ENCODE results near the gene TCP11X2. TPM values are rescaled to one million over a fixed set of nuclear protein-coding genes. Genes with fewer than 3 reads are reported as not detected.
A peak's percentile ranks its signal among the peaks of the same experiment; 100 is the strongest.
"Not testable (repeated sequence)": the region's sequence is repeated elsewhere in the genome, so short reads cannot be mapped to it uniquely, and the experiment has no call there.

TCP11X2 gene
- total RNA-seq: not detected

DNA sequence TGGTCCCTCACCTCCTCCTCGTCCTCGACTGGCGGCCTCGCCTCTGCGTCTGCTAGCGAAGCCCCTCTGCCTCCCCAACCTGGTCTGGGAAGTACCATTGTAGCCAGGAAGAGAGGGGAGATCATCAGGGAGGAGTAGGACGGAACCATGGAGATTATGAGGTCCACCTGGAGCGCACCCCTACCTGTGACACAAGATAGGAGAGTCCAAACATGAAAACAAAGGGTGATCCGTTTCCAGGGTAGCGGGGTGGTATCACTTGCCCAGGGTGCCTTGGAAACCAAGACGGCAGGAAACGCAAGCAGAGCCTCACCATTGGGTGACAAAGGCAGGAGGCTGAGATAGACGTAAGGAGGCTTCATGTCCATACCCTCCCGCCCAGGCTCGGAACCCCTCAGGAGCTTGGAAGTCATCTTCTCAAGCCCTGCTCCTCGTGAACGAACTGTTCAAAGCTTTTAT is at the start of gene TCP11X2:
TCP11X2 (minus strand) TSS at position 51 of the 459 bp plus-strand sequence.
- not testable (repeated sequence) for H3K27ac Mint-ChIP-seq; H3K36me3 Mint-ChIP-seq; ATAC-seq; DNase-seq (ENCODE audit: low spot score in 2 of 2); H3K9me3 Mint-ChIP-seq

DNA sequence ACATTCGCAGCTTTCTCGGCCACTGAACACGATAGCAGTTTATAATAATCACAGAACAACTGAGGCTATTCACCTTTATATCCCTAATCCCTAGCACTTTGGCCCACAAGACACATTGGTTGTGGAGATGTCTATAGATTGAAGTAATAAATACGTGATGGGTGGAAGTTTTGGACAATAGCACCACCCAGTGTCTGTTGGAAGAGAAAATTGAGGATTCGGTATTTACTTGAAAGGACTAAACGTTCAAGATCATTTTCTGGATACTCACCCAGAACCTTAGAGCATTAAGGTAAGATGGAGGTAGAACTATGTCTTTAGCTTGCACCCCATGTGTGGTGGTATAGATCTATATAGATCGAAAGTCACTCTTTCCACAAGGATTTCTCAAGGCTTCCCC is 45.7 kb upstream of the TCP11X2 start:
- ATAC-seq (no peak), DNase-seq (ENCODE audit: low spot score in 2 of 2) (no peak)
- Mint-ChIP-seq H3K9me3 (no peaks in the 10 kb centered on the region), H3K36me3 (no peaks in the 10 kb centered on the region), H3K27ac (no peak overlapping the region)

DNA sequence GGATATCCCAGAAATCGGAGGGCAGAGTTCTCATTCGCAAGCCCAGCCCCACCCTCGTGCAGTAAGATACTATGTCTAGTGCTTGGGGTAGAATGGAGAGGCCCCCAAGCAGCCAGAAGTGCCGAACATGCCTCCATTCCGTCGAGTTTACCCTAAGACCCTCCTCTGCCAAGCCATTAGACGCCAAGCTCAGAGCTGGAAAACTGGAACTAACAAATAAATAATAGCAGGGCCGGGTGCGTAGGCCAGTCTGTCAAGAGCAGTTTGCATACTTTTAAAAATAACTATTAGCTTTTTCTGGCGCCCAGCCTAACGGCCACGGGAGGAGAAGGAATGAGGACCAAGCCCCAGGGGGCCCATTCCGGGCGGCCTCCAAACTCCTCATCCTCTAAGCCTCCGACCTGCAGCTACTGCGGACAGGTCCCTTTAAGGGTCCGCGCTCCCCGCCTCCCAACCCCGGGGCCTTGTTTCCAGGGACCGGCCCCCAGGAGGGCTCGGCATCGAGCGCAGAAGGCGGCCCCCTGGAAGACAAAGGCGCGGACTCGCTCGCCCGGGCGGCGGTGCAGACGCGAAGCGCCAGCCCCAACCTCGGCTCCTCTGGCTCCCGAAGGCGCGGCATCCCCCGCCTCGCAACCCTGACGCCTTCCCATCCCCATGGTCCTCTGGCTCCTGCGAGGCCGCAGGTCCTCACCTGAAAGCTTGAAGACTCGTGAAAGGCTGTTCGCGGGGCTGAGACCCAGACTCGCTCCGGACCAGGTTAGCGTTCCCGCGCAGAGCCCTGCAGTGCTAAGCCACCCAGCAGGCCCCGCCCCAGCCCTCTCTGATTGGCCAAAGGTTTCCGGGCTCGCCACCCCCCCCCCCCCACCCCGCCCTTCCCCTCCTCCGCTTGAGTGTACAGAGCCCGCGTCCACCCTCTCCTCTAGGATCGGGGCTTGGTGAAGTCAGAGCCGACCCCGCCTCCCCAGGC is 44.6 kb upstream of the TCP11X2 start, which contains the start of gene TMSB15A:
TMSB15A (minus strand) TSS at position 765 of the 967 bp plus-strand sequence.
- Mint-ChIP-seq H3K27ac (no peak within 1 kb of the TSS), H3K36me3 (no peaks in the 10 kb centered on the region), H3K9me3 (no peaks in the 10 kb centered on the region)
- peak; percentile 53 to 57 for DNase-seq (ENCODE audit: low spot score in 2 of 2)
- peak; percentile 97 for ATAC-seq

DNA sequence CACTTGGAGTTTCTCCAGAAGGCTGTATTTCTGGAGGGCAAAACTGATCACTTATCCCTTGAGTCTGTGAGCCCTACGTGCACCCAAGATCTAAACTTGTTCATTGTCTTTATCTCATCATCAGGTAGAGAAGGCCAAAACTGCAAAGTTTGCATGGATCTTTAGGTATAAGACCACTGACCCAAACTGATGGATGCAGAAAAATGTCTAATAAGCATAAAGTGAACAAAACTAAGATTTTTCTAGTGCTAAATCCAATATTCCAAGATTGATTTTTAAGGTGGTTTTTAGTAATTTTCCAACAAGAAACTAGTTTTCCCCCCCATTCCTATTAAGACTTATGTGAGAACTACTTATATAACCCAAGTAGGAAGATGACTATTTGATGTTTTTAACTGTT is 42.9 kb upstream of the TCP11X2 start:
- DNase-seq (ENCODE audit: low spot score in 2 of 2) (no peak), ATAC-seq (no peak)
- H3K9me3 Mint-ChIP-seq: no peaks in the 10 kb centered on the region
- no peak overlapping the region for H3K27ac Mint-ChIP-seq
- H3K36me3 Mint-ChIP-seq: no peaks in the 10 kb centered on the region

DNA sequence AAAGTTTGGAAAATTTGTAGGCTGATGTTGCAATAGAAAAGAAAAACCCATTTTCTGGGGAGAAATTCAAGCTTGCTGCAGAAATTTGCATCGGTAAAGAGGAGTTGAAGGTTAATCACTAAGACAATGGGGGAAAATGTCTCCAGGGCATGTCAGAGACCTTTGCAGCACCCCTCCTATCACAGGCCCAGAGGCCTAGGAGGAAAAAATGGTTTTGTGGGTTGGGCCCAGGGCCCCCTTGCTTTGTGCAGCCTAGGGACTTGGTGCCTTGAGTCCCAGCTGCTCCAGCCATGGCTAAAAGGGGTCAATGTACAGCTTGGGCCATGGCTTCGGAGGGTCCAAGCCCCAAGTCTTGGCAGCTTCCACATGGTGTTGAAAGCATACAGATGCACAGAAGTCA is 27.1 kb upstream of the TCP11X2 start:
- Mint-ChIP-seq H3K27ac (no peak overlapping the region), H3K36me3 (peaks cover 0 to 6% of the 10 kb centered on the region in 2 donors), H3K9me3 (no peaks in the 10 kb centered on the region)
- DNase-seq (ENCODE audit: low spot score in 2 of 2): no peak
- no peak for ATAC-seq

DNA sequence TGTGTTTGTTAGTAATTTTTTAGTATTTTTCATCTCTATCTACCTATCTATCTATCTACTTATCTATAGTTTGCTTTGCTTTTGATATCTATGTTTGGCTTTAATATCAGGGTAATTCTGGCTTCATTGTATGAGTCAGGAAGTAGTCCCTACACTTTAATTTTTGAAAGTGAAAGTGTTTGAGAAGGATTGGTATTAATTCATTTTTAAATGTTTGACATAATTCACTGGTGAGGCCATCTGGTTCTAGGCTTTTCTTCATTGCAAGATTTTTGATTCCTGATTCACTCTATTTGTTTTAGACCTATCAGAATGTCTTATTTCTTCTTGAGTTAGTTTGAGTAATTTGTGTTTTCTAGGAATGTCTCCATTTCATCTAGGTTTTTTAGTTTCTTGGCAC is 20.2 kb upstream of the TCP11X2 start:
- no peak for ATAC-seq
- DNase-seq (ENCODE audit: low spot score in 2 of 2): no peak
- Mint-ChIP-seq H3K27ac (no peak overlapping the region), H3K9me3 (no peaks in the 10 kb centered on the region), H3K36me3 (no peaks in the 10 kb centered on the region)

DNA sequence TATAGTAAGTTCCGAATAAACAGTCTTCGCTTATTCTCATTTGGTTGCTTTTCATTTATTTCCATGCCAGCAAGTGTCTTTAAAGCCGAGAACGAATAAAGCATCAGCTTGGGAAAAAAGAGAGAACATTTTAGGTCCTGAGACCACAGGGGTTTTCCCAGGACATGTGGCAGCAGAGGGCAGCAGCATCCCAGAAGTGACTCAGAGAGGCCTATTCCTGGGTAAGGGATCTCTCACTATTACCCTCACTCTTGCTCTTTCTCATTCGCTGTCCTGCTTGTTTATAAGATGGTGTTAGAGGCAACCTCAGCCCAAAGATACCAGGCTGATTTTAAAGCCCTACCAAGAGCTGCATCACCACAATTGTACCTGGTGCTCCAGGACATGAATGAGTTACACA is 7.2 kb upstream of the TCP11X2 start:
- not testable (repeated sequence) for H3K27ac Mint-ChIP-seq; H3K9me3 Mint-ChIP-seq; DNase-seq (ENCODE audit: low spot score in 2 of 2); H3K36me3 Mint-ChIP-seq
- peak in 1 of 2 donors; percentile 39 for ATAC-seq

DNA sequence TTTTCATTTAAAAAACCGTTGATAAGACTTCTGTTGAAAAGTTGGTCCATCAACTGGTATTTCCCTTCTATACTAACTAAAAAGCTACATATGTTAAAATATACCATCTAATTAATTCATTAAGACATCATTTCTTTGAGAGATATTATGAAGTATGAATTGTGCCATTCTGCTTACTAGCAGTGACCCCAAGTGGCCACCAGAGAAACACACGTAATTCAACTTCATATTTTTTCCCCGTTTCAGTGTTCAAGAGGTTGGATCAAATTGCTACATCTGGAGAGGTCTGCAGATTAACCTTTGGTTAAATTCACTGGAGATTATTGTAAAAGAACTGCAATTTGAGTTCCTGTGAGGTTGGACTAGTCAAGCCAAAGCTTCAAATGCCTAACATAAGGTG is 1.4 kb downstream of the TCP11X2 start:
- H3K9me3 Mint-ChIP-seq; H3K36me3 Mint-ChIP-seq; H3K27ac Mint-ChIP-seq; ATAC-seq; DNase-seq (ENCODE audit: low spot score in 2 of 2): not testable (repeated sequence)

DNA sequence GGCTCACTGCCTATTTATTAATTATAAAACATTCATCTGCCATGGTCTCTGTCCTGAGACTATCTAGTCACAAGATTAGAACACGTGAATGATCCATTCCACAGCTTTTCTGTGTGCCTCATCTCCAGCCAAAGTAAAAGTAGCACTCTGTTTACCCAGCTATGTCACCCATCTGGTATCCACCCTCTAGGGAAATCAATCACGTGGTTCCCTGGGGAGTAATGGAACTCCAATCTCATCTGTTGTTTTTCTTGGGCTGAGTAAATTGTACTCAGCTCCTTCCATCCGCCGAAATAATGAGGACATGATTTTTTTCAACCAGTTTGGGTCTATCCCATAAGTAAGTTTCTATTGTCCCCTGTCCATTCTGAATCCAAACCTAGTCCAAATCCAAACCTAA is 13.0 kb downstream of the TCP11X2 start:
- not testable (repeated sequence) for H3K36me3 Mint-ChIP-seq; ATAC-seq; H3K9me3 Mint-ChIP-seq; DNase-seq (ENCODE audit: low spot score in 2 of 2); H3K27ac Mint-ChIP-seq

DNA sequence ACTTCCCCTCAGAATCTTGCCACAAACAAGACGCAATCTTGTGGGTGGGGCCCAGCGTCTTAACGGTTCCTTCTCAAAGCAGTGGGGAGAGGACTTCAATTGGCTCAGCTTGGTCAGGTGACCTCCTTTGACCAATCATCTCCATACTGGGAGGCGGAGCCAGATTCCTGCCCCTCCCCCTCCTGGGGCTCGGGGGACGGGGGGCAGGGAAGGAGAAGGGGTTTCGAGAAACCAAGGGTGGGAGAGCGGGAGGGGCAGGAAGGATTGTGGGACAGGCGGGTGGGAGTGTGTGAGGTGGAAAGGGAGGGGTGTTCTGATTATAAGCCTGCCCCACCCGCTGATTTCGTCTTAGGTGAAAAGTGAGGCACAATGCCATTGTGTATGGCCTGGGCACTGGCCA is 31.7 kb downstream of the TCP11X2 start, which contains the start of gene NXF2B:
NXF2B (minus strand) TSS at position 101 of the 400 bp plus-strand sequence. CDS start 59,972 bp downstream, outside the sequence.
- not testable (repeated sequence) for DNase-seq (ENCODE audit: low spot score in 2 of 2); ATAC-seq; H3K27ac Mint-ChIP-seq; H3K36me3 Mint-ChIP-seq; H3K9me3 Mint-ChIP-seq

DNA sequence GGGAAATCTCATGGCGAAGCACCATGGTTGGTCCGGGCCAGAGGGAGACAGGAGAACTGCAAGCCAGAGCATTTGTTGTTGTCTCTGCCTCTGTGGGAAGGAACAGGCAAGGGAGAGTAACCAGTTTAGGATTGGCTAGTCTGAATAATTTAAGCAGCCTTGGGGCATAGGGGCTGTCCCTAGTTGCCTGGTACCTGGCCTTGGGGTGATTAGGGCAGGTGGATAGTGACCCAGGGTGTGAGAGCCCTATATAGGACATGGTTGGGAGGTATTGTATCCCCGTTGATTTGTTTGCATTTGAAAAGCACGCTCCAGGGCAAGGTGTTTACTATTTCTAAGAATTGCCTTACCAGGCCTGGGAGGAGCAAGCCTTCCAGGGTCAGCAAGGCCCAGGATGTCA is 57.1 kb downstream of the TCP11X2 start:
- not testable (repeated sequence) for DNase-seq (ENCODE audit: low spot score in 2 of 2); H3K9me3 Mint-ChIP-seq; H3K27ac Mint-ChIP-seq; ATAC-seq; H3K36me3 Mint-ChIP-seq

Other genes starting within 250 kb of the TCP11X2 start
- gene NXF2, start 224.6 kb downstream of the TCP11X2 start, total RNA-seq: not detected
- not detected for gene NXF2B, start 31.8 kb downstream of the TCP11X2 start, total RNA-seq
- gene TMSB15A, start 44.9 kb upstream of the TCP11X2 start, total RNA-seq: 1 to 10 TPM in 1 of 2 donors, under 1 TPM in 1; 0.51 to 2.4 TPM
- 1 to 10 TPM; 6.1 to 8.1 TPM for gene ARMCX5, start 127.7 kb upstream of the TCP11X2 start, total RNA-seq
- 1 to 10 TPM; 1.7 to 3.3 TPM for gene GPRASP1, start 179.7 kb upstream of the TCP11X2 start, total RNA-seq
- gene GPRASP2, start 240.6 kb upstream of the TCP11X2 start, total RNA-seq: under 1 TPM; 0.46 to 0.78 TPM
- 1 to 10 TPM; 1.6 to 3.1 TPM for gene GPRASP3, start 248.9 kb upstream of the TCP11X2 start, total RNA-seq

Measured in activated naive CD4-positive, alpha-beta T cell treated with anti-CD3 and anti-CD28 coated beads, Interleukin-2, amount 50 U/mL, for 72 hours (primary cell).